Upper lobe of right lung (tissue), 1 donor: ENCODE results near the gene CNN2. TPM values are rescaled to one million over a fixed set of nuclear protein-coding genes. Genes with fewer than 3 reads are reported as not detected.

ENCODE experiments used
- ATAC-seq: fragments of 200-7000 bp; cut with Tn5 transposase; one replicate; pipeline ENCODE4 v1.9.1; 2020; ENCODE audit warnings: mild to moderate bottlenecking, moderate library complexity
- DNase-seq: peaks from one replicate; pipeline ENCODE4 v3.0.0-alpha.2; 2020
- H3K27ac ChIP-seq: fragments of 200-600 bp; one replicate; pipeline ENCODE4 v1.8.0; 2022
- H3K27me3 ChIP-seq: fragments of 200-600 bp; one replicate; pipeline ENCODE4 v1.8.0; 2022; ENCODE audit warnings: mild to moderate bottlenecking
- H3K36me3 ChIP-seq: fragments of 200-600 bp; one replicate; pipeline ENCODE4 v1.8.0; 2022
- H3K4me1 ChIP-seq: fragments of 200-600 bp; one replicate; pipeline ENCODE4 v1.8.0; 2022
- H3K4me3 ChIP-seq: fragments of 200-600 bp; one replicate; pipeline ENCODE4 v1.8.0; 2022; ENCODE audit warnings: mild to moderate bottlenecking
- H3K9me3 ChIP-seq: fragments of 200-600 bp; one replicate; pipeline ENCODE4 v1.8.0; 2022
- intact Hi-C: fragments of 100-400 bp; cut with DNase I; formaldehyde crosslinking; loops from one replicate; pipeline ENCODE4 v1.11.0; 2022
- total RNA-seq: library from RNA; stranded (reverse); fragmentation: NEBNext Ultra II Directional; extraction: Animal tissue kit (Norgen Biotek cat#: 25700); gene quantifications from one replicate; pipeline ENCODE4 v1.2.1, GENCODE V29; 2021
- TF ChIP-seq, protein P1 (sequence below): fragments of 200-600 bp; IDR thresholded peaks from one replicate; pipeline ENCODE4 v1.8.0; 2022; ENCODE audit warnings: antibody characterized with exemption
- donor health status: DM: no; HTN: yes; CAD: no; lungs with severe emphysema.

CNN2 gene
- total RNA-seq, 1 donor from 2014 or later: 220 TPM

DNA sequence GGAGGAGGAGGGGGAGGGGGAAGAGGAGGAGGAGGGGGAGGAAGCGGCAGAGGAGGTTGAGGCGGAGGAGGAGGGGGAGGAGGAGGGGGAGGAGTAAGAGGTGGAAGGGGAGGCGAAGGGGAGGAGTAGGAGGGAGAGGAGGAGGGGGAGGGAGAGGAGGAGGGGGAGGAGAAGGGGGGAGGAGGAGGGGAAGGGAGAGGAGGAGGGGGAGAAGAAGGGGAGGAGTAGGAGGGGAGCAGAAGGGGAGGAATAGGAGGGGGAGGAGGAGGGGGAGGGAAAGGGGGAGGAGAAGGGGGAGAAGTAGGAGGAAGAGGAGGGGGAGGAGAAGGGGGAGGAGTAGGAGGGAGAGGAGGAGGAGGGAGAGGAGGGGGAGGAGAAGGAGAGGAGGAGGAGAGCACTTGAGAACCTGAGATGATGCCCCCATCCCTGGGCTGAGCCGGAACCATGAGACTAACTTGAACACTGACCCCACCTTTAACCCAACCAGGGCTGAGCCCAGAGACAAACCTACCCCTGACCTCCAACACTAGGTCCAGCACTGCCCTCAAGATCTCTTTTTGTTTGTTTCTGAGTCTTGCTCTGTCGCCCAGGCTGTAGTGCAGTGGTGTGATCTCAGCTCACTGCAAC, 26.1 kb downstream of the CNN2 start:
- H3K9me3 ChIP-seq: peaks cover 7% of the 10 kb centered on the region
- no peaks in the 10 kb centered on the region for H3K4me1 ChIP-seq
- intact Hi-C loops: no loop called here
- H3K27ac ChIP-seq: no peak overlapping the region
- no peaks in the 10 kb centered on the region for H3K27me3 ChIP-seq
- TF ChIP-seq, protein P1, sequence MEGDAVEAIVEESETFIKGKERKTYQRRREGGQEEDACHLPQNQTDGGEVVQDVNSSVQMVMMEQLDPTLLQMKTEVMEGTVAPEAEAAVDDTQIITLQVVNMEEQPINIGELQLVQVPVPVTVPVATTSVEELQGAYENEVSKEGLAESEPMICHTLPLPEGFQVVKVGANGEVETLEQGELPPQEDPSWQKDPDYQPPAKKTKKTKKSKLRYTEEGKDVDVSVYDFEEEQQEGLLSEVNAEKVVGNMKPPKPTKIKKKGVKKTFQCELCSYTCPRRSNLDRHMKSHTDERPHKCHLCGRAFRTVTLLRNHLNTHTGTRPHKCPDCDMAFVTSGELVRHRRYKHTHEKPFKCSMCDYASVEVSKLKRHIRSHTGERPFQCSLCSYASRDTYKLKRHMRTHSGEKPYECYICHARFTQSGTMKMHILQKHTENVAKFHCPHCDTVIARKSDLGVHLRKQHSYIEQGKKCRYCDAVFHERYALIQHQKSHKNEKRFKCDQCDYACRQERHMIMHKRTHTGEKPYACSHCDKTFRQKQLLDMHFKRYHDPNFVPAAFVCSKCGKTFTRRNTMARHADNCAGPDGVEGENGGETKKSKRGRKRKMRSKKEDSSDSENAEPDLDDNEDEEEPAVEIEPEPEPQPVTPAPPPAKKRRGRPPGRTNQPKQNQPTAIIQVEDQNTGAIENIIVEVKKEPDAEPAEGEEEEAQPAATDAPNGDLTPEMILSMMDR: no peak
- no peak for DNase-seq
- no peak overlapping the region for H3K4me3 ChIP-seq
- no peak for ATAC-seq
- H3K36me3 ChIP-seq: no peaks in the 10 kb centered on the region

GRCh38 chr19:1053176-1054101, 27.0 kb downstream of the CNN2 start:
- ATAC-seq (no peak), DNase-seq (no peak)
- Histone ChIP-seq H3K27ac (no peak overlapping the region), H3K4me3 (no peak overlapping the region), H3K4me1 (no peaks in the 10 kb centered on the region), H3K36me3 (no peaks in the 10 kb centered on the region), H3K27me3 (no peaks in the 10 kb centered on the region), H3K9me3 (peaks cover 13% of the 10 kb centered on the region)
- TF ChIP-seq, protein P1: no peak
- intact Hi-C loops: no loop called here

DNA sequence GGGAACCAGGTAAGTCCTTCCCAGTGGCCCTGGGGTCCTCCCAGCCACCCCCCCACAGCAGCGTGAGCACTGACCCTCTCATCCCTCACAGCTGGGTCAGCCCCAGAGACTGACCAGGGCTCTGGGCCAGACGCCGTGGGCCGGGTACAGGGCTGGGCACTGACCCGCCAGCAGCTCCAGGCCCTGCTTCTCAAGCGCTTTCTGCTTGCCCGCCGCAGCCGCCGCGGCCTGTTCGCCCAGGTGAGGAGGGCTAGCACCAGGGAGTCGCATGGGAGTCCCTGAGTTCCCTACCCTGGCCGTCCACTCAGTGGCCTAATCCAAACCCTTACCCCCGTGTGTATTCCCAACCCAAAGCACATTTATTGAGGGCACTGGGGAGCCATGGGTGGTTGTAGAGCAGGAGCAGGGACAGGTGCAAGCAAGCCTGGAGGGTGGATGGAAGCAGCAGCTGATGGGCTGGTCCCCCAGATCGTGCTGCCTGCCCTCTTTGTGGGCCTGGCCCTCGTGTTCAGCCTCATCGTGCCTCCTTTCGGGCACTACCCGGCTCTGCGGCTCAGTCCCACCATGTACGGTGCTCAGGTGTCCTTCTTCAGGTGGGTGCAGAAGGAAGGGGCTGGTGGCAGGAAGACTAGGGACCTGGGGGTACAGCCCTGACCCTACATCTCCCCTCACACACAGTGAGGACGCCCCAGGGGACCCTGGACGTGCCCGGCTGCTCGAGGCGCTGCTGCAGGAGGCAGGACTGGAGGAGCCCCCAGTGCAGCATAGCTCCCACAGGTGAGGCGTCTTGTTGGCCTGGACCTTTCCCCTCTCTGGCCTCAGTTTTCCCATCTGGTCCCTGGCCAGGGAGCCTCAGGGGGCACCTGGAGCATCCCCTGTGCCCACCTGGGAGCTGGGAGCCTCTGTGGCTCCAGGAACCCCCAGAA, 28.0 kb downstream of the CNN2 start:
- ATAC-seq (no peak), DNase-seq (no peak)
- no peak overlapping the region for H3K27ac ChIP-seq
- no peaks in the 10 kb centered on the region for H3K4me1 ChIP-seq
- intact Hi-C loops: no loop called here
- H3K4me3 ChIP-seq: no peak overlapping the region
- peaks cover 14% of the 10 kb centered on the region for H3K9me3 ChIP-seq
- H3K36me3 ChIP-seq: no peaks in the 10 kb centered on the region
- no peaks in the 10 kb centered on the region for H3K27me3 ChIP-seq
- TF ChIP-seq, protein P1: no peak

- peaks cover 14% of the 10 kb centered on the region for H3K9me3 ChIP-seq
- no peak overlapping the region for H3K4me3 ChIP-seq
- H3K4me1 ChIP-seq: no peaks in the 10 kb centered on the region
- H3K27me3 ChIP-seq: no peaks in the 10 kb centered on the region
- ATAC-seq (no peak), DNase-seq (no peak)
- no peak overlapping the region for H3K27ac ChIP-seq
- intact Hi-C loops: no loop called here
- TF ChIP-seq, protein P1: no peak
- no peaks in the 10 kb centered on the region for H3K36me3 ChIP-seq
Measured at GRCh38 chr19:1055028-1055425, 28.6 kb downstream of the CNN2 start.

- Histone ChIP-seq H3K27ac (no peak overlapping the region), H3K36me3 (no peaks in the 10 kb centered on the region), H3K9me3 (peaks cover 14% of the 10 kb centered on the region), H3K4me1 (no peaks in the 10 kb centered on the region), H3K4me3 (no peak overlapping the region), H3K27me3 (no peaks in the 10 kb centered on the region)
- DNase-seq (no peak), ATAC-seq (no peak)
- intact Hi-C loops: no loop called here
- TF ChIP-seq, protein P1: no peak
Measured at GRCh38 chr19:1055886-1056620, 29.6 kb downstream of the CNN2 start.
